GM23248 (cell line): ENCODE results near the gene TSPOAP1. TPM values are rescaled to one million over a fixed set of nuclear protein-coding genes. Genes with fewer than 3 reads are reported as not detected.

Experiments used
- DNase-seq: peaks from one replicate; pipeline ENCODE4 v3.0.0-alpha.2; 2015
- H2AFZ ChIP-seq: fragments of 200-600 bp; sonication (generic); 2 replicates; pipeline ENCODE4 v1.6.1; 2016; ENCODE audit warnings: antibody characterized with exemption
- H3F3A ChIP-seq: fragments of 200-600 bp; sonication (generic); 2 replicates; pipeline ENCODE4 v1.6.1; 2016; ENCODE audit warnings: mild to moderate bottlenecking, antibody characterized with exemption, mixed run types; ENCODE audit not compliant: insufficient read depth
- H3K27ac ChIP-seq: fragments of 200-600 bp; sonication (generic); 2 replicates; pipeline ENCODE4 v1.5.1; 2016; ENCODE audit warnings: mild to moderate bottlenecking
- H3K27me3 ChIP-seq: fragments of 200-600 bp; sonication (generic); replicated peaks from 2 replicates; pipeline ENCODE4 v1.6.1; 2016; ENCODE audit warnings: mild to moderate bottlenecking; ENCODE audit not compliant: insufficient read depth
- H3K36me3 ChIP-seq: fragments of 200-600 bp; sonication (generic); 2 replicates; pipeline ENCODE4 v1.6.1; 2016; ENCODE audit warnings: low read depth, mild to moderate bottlenecking
- H3K4me1 ChIP-seq: fragments of 200-600 bp; sonication (generic); 2 replicates; pipeline ENCODE4 v1.6.1; 2016; ENCODE audit warnings: mild to moderate bottlenecking; ENCODE audit not compliant: insufficient read depth
- H3K4me2 ChIP-seq: fragments of 200-600 bp; sonication (generic); one replicate; pipeline ENCODE4 v1.6.1; 2016; ENCODE audit warnings: mild to moderate bottlenecking; ENCODE audit not compliant: unreplicated experiment
- H3K4me3 ChIP-seq: fragments of 200-600 bp; sonication (generic); 2 replicates; pipeline ENCODE4 v1.5.1; 2016; ENCODE audit warnings: mild to moderate bottlenecking
- H3K79me2 ChIP-seq: fragments of 200-600 bp; sonication (generic); 2 replicates; pipeline ENCODE4 v1.6.1; 2016; ENCODE audit warnings: mild to moderate bottlenecking; ENCODE audit not compliant: insufficient read depth
- H3K9ac ChIP-seq: fragments of 200-600 bp; sonication (generic); 2 replicates; pipeline ENCODE4 v1.6.1; 2016; ENCODE audit warnings: mild to moderate bottlenecking
- H3K9me2 ChIP-seq: fragments of 200-600 bp; sonication (generic); 2 replicates; pipeline ENCODE4 v1.6.1; 2016; ENCODE audit warnings: mixed run types, mild to moderate bottlenecking, moderate library complexity; ENCODE audit not compliant: insufficient read depth
- H3K9me3 ChIP-seq: fragments of 200-600 bp; sonication (generic); one replicate; pipeline ENCODE4 v1.6.1; 2017; ENCODE audit warnings: low read depth
- H4K20me1 ChIP-seq: fragments of 200-600 bp; sonication (generic); 2 replicates; pipeline ENCODE4 v1.6.0; 2016; ENCODE audit not compliant: insufficient read depth
- EZH2 ChIP-seq: fragments of 200-600 bp; sonication (generic); IDR thresholded peaks from 2 replicates; pipeline ENCODE4 v1.6.1; 2018; ENCODE audit warnings: antibody characterized with exemption, mild to moderate bottlenecking; ENCODE audit not compliant: insufficient read depth, poor library complexity, severe bottlenecking
- EZH2phosphoT487 ChIP-seq: fragments of 200-600 bp; sonication (generic); IDR thresholded peaks from 2 replicates; pipeline ENCODE4 v1.6.1; 2018; ENCODE audit warnings: antibody characterized with exemption, moderate library complexity, mild to moderate bottlenecking, low read depth; ENCODE audit not compliant: insufficient read depth
- WGBS, 2 experiments: methylation state at CpG; one replicate each; pipeline ENCODE4 v1.1.6; 2015 to 2017; ENCODE audit warnings: low lambda C conversion rate in 2 of 2, low coverage in 1 of 2; ENCODE audit errors: missing lambda C conversion rate in 2 of 2; 5-methylcytosine and 5-hydroxymethylcytosine counted together
- in situ Hi-C: fragments of 300-500 bp; cut with MboI; formaldehyde crosslinking; loops from 2 replicates; pipeline ENCODE4 v1.15.0; 2020
- polyA plus RNA-seq: library from polyadenylated mRNA; unstranded; fragments of >200 nt; fragmentation: Nextera tagmentation; extraction: Ambion mirVana; gene quantifications from 2 replicates; pipeline ENCODE4 v1.2.1, GENCODE V29; 2016
- total RNA-seq: library from RNA; depleted of rRNA; stranded (reverse); fragments of >200 nt; shearing (Covaris generic); gene quantifications from 2 replicates; pipeline ENCODE4 v1.2.3, GENCODE V29; 2014

Gene TSPOAP1
- total and polyA plus RNA-seq, 2 experiments from 2014 or later = 0.76 to 1.0 TPM

GRCh38 chr17:58370716-58371115, 42.1 kb upstream of the TSPOAP1 start:
- in situ Hi-C loops = no loop called here
- no peaks in the 10 kb centered on the region; the same call in 1 of the 2 replicates for H3K27me3 ChIP-seq
- TF ChIP-seq EZH2 = no peak
- TF ChIP-seq EZH2phosphoT487 = no peak

GRCh38 chr17:58370309-58370708, 41.7 kb upstream of the TSPOAP1 start:
- TF ChIP-seq EZH2 (no peak), EZH2phosphoT487 (no peak)
- H3K4me3 ChIP-seq = no peak overlapping the region
- H4K20me1 ChIP-seq = no peaks in the 10 kb centered on the region
- H3K9me3 ChIP-seq = no peaks in the 10 kb centered on the region
- in situ Hi-C loops = no loop called here
- DNase-seq = no peak
- no peaks in the 10 kb centered on the region for H3F3A ChIP-seq
- H3K27me3 ChIP-seq = no peaks in the 10 kb centered on the region; the same call in 1 of the 2 replicates
- H3K9me2 ChIP-seq = no peaks in the 10 kb centered on the region
- H3K4me2 ChIP-seq = no peak overlapping the region
- H3K27ac ChIP-seq = no peak overlapping the region
- H3K9ac ChIP-seq = no peak overlapping the region
- H3K79me2 ChIP-seq = no peaks in the 10 kb centered on the region
- WGBS, 2 experiments = 59 to 60% methylated on average over 5 of the region's 5 CpGs
- no peaks in the 10 kb centered on the region for H3K4me1 ChIP-seq
- H2AFZ ChIP-seq = no peak overlapping the region
- H3K36me3 ChIP-seq = no peaks in the 10 kb centered on the region

More at GRCh38 chr17:58370716-58371115, 42.1 kb upstream of the TSPOAP1 start:
- no peak overlapping the region for H3K4me3 ChIP-seq
- no peak overlapping the region for H3K4me2 ChIP-seq
- WGBS, 2 experiments = 40 to 46% methylated on average over 9 of the region's 9 CpGs
- no peaks in the 10 kb centered on the region for H3K4me1 ChIP-seq
- no peaks in the 10 kb centered on the region for H3K79me2 ChIP-seq
- no peak overlapping the region for H3K27ac ChIP-seq
- no peaks in the 10 kb centered on the region for H3K36me3 ChIP-seq
- H2AFZ ChIP-seq = no peak overlapping the region
- no peaks in the 10 kb centered on the region for H4K20me1 ChIP-seq
- no peaks in the 10 kb centered on the region for H3K9me2 ChIP-seq
- no peaks in the 10 kb centered on the region for H3K9me3 ChIP-seq
- H3K9ac ChIP-seq = no peak overlapping the region
- no peak for DNase-seq
- no peaks in the 10 kb centered on the region for H3F3A ChIP-seq

- no peaks in the 10 kb centered on the region for H3K79me2 ChIP-seq
- H3F3A ChIP-seq = no peaks in the 10 kb centered on the region
- H3K4me3 ChIP-seq = no peak overlapping the region
- no peaks in the 10 kb centered on the region for H3K4me1 ChIP-seq
- no peaks in the 10 kb centered on the region; the same call in 1 of the 2 replicates for H3K27me3 ChIP-seq
- no peaks in the 10 kb centered on the region for H3K9me3 ChIP-seq
- H3K9ac ChIP-seq = no peak overlapping the region
- 23% methylated on average over 5 of the region's 5 CpGs for WGBS, 2 experiments
- in situ Hi-C loops = no loop called here
- TF ChIP-seq EZH2 (no peak), EZH2phosphoT487 (no peak)
- H3K9me2 ChIP-seq = no peaks in the 10 kb centered on the region
- no peak overlapping the region for H3K27ac ChIP-seq
- H3K36me3 ChIP-seq = no peaks in the 10 kb centered on the region
- H3K4me2 ChIP-seq = no peak overlapping the region
- no peak for DNase-seq
- no peaks in the 10 kb centered on the region for H4K20me1 ChIP-seq
- no peak overlapping the region for H2AFZ ChIP-seq
Observed at GRCh38 chr17:58369214-58370031, 40.8 kb upstream of the TSPOAP1 start.

- Histone ChIP-seq H3K4me1 (no peaks in the 10 kb centered on the region), H3K79me2 (no peaks in the 10 kb centered on the region), H3K36me3 (no peaks in the 10 kb centered on the region), H3K4me3 (no peak overlapping the region), H3K9me3 (no peaks in the 10 kb centered on the region), H3K4me2 (no peak overlapping the region), H3K9ac (no peak overlapping the region), H2AFZ (no peak overlapping the region), H4K20me1 (no peaks in the 10 kb centered on the region), H3K27me3 (peaks cover 6% of the 10 kb centered on the region; the same call in 1 of the 2 replicates), H3K27ac (no peak overlapping the region), H3F3A (no peaks in the 10 kb centered on the region), H3K9me2 (no peaks in the 10 kb centered on the region)
- 59 to 63% methylated on average over 3 of the region's 3 CpGs for WGBS, 2 experiments
- in situ Hi-C loops = no loop called here
- no peak for TF ChIP-seq EZH2phosphoT487
- no peak for DNase-seq
Observed at GRCh38 chr17:58368860-58369213, 40.2 kb upstream of the TSPOAP1 start.
